Kidney (tissue), 14 donors: Measurements from ENCODE around the gene FAHD2A. TPM values are rescaled to one million over a fixed set of nuclear protein-coding genes. Genes with fewer than 3 reads are reported as not detected.
A peak's percentile ranks its signal among the peaks of the same experiment; 100 is the strongest.

Source experiments
- DNase-seq, 5 donors: peaks; one replicate each; pipeline ENCODE4 v3.0.0-alpha.2; 2013 to 2020
- FAIRE-seq: peaks from 2 replicates; lab custom pipeline; 2012; peaks lifted over from hg19 to GRCh38; lab: Jason Lieb, UNC
- H3K27ac ChIP-seq, 2 donors: one replicate each; pipeline ENCODE4 v1.7.0; 2013; ENCODE audit warnings: low read depth in 2 of 2, low read length in 2 of 2, inconsistent platforms in 1 of 2
- H3K27me3 ChIP-seq: one replicate; pipeline ENCODE4 v1.7.1; 2013; ENCODE audit warnings: low read length, inconsistent platforms; ENCODE audit not compliant: control insufficient read depth, insufficient read depth
- H3K36me3 ChIP-seq, 3 donors: one replicate each; pipeline versions ENCODE4 v1.7.0 to v1.7.1; 2013; ENCODE audit warnings: low read length in 3 of 3, control low read depth in 1 of 3, inconsistent platforms in 1 of 3; ENCODE audit not compliant: insufficient read depth in 3 of 3, control insufficient read depth in 2 of 3
- H3K4me1 ChIP-seq, 3 donors: one replicate each; pipeline versions ENCODE4 v1.7.0 to v1.7.1; 2013; ENCODE audit warnings: low read length in 3 of 3, inconsistent platforms in 1 of 3, low read depth in 1 of 3; ENCODE audit not compliant: control insufficient read depth in 2 of 3, insufficient read depth in 2 of 3
- H3K4me3 ChIP-seq, 3 donors: one replicate each; pipeline versions ENCODE4 v1.7.0 to v1.8.1; 2013; ENCODE audit warnings: low read length in 3 of 3, control low read depth in 1 of 3, inconsistent platforms in 1 of 3
- H3K9ac ChIP-seq, 3 donors: one replicate each; pipeline versions ENCODE4 v1.7.0 to v1.7.1; 2013; ENCODE audit warnings: low read length in 3 of 3, control low read depth in 1 of 3, inconsistent platforms in 1 of 3
- H3K9me3 ChIP-seq, 3 donors: one replicate each; pipeline versions ENCODE4 v1.7.0 to v1.7.1; 2013; ENCODE audit warnings: low read length in 3 of 3, control low read depth in 1 of 3, inconsistent platforms in 1 of 3; ENCODE audit not compliant: control insufficient read depth in 2 of 3, insufficient read depth in 1 of 3
- CTCF ChIP-seq: IDR thresholded peaks from 3 replicates; pipeline ENCODE4 v1.5.1; 2012; ENCODE audit warnings: mild to moderate bottlenecking, moderate library complexity, borderline replicate concordance; ENCODE audit not compliant: insufficient read depth; ENCODE audit errors: extremely low read depth
- intact Hi-C: fragments of 100-400 bp; cut with DNase I; formaldehyde crosslinking; loops from one replicate; pipeline ENCODE4 v1.11.1; 2022
- polyA plus RNA-seq: library from polyadenylated mRNA; stranded (reverse); fragments of 350-450 nt; fragmentation: Illumina TruSeq; extraction: RNeasy Lipid Tissue Mini Kit (QIAGEN cat#74804); gene quantifications from one replicate; pipeline ENCODE4 v1.2.3, GENCODE V29; 2014; ENCODE audit warnings: low read depth, low replicate concordance; ENCODE audit not compliant: insufficient read depth
- total RNA-seq: library from RNA; stranded (reverse); fragmentation: NEBNext Ultra II Directional; extraction: Animal tissue kit (Norgen Biotek cat#: 25700); gene quantifications from one replicate; pipeline ENCODE4 v1.2.1, GENCODE V29; 2021
- donor health status: control.
- donor health status: control.
- donor health status: control.
- donor health status: control.
- donor health status: control.
- donor health status: DM: yes; HTN: yes; CAD: no.
- donor health status: Normal renal cell carcinoma (clear cell type).

The FAHD2A gene
- total and polyA plus RNA-seq, 2 donors from 2014 or later = 24.9 to 64.9 TPM

DNA sequence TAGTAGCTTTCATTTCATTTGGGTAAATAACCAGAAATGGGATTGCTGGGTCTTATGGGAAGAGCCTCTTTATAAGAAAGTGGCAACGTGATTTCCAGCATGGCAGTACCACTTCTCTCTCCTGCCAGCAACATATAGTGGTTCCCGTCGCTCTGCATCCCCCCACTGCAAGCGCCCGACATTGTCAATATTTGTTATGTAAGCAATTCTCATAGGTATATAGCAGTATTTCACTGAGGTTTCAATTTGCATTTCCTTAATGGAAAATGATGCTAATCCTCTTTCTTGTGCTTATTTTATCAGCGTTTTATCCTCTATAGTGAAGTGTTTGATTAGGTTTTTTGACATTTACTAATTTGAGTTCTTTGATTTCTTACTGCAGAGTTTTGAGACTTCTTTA, 36.0 kb upstream of the FAHD2A start:
- DNase-seq (no peak), FAIRE-seq (no peak)
- Histone ChIP-seq H3K9me3 (no peaks in the 10 kb centered on the region), H3K4me1 (no peaks in the 10 kb centered on the region), H3K27ac (no peak overlapping the region), H3K4me3 (no peak overlapping the region), H3K9ac (no peak overlapping the region), H3K27me3 (no peaks in the 10 kb centered on the region), H3K36me3 (no peaks in the 10 kb centered on the region)
- intact Hi-C loops = no loop called here
- no peak for TF ChIP-seq CTCF

GRCh38 chr2:95372216-95372829, 30.2 kb upstream of the FAHD2A start:
- no peak for FAIRE-seq

GRCh38 chr2:95372845-95373244, 29.7 kb upstream of the FAHD2A start:
- Histone ChIP-seq H3K9me3 (no peaks in the 10 kb centered on the region), H3K27me3 (no peaks in the 10 kb centered on the region), H3K4me3 (no peak overlapping the region), H3K36me3 (no peaks in the 10 kb centered on the region), H3K9ac (no peak overlapping the region), H3K27ac (no peak overlapping the region), H3K4me1 (no peaks in the 10 kb centered on the region)
- no peak for TF ChIP-seq CTCF
- no peak for FAIRE-seq
- DNase-seq = peak in 1 of 5 donors; percentile 49
- intact Hi-C loops = no loop called here

More at GRCh38 chr2:95372216-95372829, 30.2 kb upstream of the FAHD2A start:
- H3K9ac ChIP-seq = no peak overlapping the region
- no peaks in the 10 kb centered on the region for H3K27me3 ChIP-seq
- intact Hi-C loops = no loop called here
- H3K9me3 ChIP-seq = no peaks in the 10 kb centered on the region
- no peak overlapping the region for H3K27ac ChIP-seq
- TF ChIP-seq CTCF = no peak
- H3K4me1 ChIP-seq = no peaks in the 10 kb centered on the region
- no peaks in the 10 kb centered on the region for H3K36me3 ChIP-seq
- DNase-seq = peak in 1 of 5 donors; percentile 26
- no peak overlapping the region for H3K4me3 ChIP-seq

- no peak overlapping the region for H3K27ac ChIP-seq
- no peak for TF ChIP-seq CTCF
- intact Hi-C loops = no loop called here
- H3K9me3 ChIP-seq = no peaks in the 10 kb centered on the region
- no peak for FAIRE-seq
- peak in 1 of 5 donors; percentile 40 for DNase-seq
- H3K36me3 ChIP-seq = no peaks in the 10 kb centered on the region
- H3K27me3 ChIP-seq = no peaks in the 10 kb centered on the region
- no peak overlapping the region for H3K4me3 ChIP-seq
- H3K9ac ChIP-seq = no peak overlapping the region
- H3K4me1 ChIP-seq = no peaks in the 10 kb centered on the region
These were observed 28.5 kb upstream of the FAHD2A start for GRCh38 chr2:95374029-95374428.
